ENCODE measurements around the gene SLC50A1.

Gene SLC50A1

DNA sequence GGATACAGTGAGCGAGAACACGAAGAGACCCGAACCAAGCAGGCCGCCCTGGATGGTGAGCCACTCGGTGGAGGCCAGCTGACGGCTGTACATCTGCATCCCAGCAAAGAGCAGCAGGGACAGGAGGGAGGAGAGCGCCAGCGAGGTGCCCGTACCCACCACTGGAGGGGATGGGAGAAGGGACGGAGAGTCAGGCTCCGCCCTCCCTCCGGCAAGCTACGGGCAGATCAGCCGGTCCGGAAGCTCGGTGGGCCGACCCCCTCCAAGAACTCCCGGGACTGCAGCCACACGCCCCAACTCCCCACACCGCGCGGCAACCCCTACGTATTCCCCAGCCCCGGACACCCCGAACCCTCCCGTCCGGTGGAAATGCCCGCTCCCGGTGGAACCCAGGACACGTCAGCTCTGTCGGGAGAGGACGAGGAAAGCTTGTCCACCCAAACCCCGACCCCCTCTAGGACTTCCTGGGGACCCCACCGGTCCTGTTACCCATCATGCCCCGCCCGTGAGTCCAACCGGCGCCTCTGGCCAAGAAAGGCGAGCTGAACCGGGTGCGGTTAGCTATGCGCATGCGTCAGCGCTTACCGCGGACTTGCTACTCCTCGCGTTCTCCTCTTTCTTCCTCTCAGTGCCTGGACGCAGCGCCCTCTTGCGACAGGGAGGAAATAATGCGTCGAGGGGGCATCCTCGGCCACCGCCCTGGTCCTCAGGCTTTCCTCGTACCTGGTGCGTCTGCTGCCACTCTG is 37.3 kb downstream of the SLC50A1 start, which contains the start of gene KRTCAP2:
TSS of gene KRTCAP2 (minus strand) at position 573 of the 746 bp plus-strand sequence. CDS start at position 493, 80 bp downstream.
- peak; percentile 99 to 100 for DNase-seq

DNA sequence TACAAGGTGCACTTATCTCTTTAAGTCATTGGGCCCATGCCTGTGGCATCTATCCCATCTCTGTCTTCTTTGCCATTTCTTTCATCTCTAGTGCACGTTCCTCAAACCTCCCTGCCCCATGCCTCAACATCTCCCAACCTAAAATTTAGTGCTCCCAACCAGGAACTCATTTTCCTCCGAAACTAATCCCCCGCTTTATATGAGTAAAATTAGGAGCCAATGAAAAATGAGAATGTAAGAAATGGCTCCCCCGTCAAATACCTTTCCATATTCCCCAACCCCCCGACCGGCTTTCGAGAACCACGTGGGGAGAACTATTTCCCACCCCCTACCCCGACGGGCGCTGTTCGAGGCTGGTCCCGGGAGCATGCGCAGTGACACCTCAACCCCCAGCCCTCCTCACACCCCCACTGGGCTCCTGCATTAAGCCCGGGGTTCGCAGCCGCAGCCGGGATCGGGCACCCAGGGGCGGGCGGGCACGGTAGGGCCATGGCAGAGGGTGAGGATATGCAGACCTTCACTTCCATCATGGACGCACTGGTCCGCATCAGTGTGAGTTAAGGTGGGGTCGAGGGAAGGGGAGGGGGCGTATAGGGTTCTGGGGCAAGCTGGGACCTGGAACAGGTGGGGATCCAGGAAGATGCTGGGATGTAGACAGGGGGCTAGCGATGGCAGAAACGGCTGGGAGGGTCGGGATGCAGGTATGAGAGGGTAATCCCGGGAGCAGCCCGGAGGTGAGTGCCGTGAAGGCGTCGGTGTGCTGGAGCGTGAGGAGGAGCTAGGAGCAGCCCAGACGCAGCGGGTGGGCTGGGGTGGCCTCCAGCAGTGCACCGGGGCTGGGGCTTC is 38.0 kb downstream of the SLC50A1 start, which contains the start of gene TRIM46:
TSS of gene TRIM46 (plus strand) at position 372 of the 846 bp plus-strand sequence. CDS start at position 490, 118 bp downstream.
- peak; percentile 84 to 93 for DNase-seq

DNA sequence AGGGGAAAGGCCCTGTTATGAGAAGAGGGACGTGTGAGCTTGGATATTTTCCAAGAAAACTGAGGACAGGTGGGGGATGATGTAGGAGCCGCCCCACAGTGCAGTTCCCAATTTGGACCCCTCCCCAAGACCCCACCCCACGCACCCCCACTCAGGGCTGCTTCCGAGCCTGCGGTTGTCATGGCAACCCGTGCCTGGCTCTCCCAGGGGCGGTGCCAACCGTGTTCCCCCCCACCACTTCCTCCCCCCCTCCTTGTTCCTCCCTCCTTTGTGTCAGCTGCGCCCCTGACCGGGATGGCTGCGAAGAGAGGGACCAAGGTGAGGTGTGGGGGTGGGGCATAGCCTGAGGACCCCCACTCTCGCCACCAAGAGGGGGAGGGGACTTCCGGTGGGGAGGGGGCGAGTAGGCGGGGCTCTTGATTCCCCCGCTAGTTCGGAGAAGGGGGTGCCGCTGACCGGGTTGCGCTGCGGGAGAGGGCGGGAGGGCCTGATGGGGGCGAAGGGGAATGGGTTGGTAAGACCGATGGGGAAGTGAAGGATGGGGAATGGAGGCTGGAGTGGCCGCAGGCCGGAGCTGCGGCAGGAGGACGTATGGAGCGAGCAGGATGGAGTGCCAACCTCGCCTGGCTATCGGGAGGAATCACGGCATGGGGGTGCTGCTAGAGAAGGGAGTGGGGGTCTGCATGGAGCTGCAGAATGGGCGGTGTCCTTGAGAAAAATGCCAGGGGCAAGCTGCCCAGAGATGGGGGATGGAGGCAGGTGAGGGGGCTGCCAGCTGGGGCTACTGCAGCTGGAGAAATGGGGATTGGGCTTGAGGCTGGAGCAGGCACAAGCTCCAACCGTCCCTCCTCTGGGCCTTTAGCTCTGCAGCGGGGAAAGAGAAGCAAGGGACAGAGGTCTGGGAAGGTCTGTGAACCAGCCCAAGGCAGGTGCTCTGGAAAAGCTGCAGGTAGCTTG is 39.0 kb downstream of the SLC50A1 start:
- peak in 1 of 2 experiments; percentile 93 for DNase-seq

DNA sequence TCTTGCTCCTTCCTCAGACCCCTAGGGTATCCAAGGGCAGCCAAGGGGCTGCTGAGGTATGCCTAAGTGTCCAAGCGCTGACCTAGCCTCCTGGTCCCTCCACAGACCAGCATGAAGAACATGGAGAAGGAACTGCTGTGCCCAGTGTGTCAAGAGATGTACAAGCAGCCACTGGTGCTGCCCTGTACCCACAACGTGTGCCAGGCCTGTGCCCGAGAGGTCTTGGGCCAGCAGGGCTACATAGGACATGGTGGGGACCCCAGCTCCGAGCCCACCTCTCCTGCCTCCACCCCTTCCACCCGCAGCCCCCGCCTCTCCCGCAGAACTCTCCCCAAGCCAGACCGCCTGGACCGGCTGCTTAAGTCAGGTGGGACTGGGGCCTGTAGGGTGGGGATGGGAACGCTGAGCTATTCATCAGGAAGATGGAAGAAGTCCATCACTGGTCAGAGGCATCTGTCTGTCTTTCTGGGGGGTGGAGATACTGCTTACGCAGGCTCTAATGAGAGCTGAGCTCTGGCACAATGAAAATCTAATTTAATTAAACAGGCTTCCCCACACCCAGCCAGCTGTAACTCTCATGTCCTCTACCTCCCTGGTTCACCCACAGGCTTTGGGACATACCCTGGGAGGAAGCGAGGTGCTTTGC is 39.8 kb downstream of the SLC50A1 start:
- no peak for DNase-seq

DNA sequence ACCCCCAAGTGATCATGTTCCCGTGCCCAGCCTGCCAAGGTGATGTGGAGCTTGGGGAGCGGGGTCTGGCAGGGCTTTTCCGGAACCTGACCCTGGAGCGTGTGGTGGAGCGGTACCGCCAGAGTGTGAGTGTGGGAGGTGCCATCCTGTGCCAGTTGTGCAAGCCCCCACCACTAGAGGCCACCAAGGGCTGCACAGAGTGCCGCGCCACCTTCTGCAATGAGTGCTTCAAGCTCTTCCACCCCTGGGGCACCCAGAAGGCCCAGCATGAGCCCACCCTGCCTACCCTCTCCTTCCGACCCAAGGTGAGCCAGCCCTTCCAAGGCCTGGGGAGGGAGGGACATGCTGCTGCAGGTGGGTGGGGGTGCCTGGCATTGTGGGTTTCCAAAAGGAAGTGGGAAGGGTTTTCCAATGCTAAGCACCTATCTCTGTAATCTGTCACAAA is 40.3 kb downstream of the SLC50A1 start:
- DNase-seq: peak; percentile 69 to 77

DNA sequence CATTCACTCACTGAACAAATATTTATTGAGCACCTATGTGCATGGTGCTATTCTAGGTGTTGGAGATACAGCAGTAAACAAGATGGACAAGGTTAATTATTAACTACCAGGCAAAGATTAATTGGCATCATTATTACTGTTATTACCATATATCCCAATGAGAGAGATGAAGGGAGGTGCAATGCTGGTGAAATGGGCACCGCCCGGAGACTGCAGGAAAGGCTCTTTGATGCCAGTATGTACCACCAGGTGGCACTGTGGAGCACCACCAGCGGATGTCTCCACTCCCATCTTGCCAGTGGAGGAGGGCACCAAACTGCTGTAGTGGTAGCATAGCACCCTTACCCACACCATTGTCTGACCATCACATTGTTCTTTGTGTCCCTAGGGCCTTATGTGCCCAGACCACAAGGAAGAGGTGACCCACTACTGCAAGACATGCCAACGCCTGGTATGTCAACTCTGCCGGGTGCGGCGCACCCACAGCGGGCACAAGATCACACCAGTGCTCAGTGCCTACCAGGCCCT is 41.0 kb downstream of the SLC50A1 start:
- peak; percentile 88 to 95 for DNase-seq

DNA sequence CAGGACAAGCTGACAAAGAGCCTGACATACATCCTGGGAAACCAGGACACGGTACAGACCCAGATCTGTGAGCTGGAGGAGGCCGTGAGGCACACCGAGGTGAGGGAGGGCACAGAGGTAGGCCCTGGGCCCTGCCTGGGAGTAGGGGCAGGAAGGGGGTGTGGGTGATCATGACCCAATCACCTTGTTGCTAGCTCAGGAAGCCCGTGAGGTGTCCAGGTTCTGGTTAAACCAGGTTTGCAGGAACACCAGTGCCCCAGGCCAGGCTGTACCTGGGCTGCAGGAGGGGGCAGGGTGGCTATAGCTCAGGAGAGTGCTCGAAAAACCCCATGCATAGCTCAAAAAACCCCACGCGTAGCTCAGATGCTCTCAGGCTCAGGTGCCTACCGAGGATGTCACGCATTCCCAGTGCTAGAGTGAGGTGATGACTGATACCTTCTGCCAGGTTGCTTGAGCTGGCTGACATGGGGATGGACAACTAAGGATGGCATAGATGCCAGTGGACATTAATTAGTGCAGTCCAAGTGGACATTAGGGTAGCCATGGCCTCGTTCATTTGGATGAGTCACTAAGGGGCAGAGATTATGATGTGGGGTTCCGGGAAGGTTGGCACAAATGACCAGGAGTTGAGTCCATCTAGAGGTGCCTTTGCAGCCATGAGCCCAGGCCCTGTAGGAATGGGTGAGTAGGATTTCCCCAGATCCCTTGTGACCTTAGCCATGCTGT is 41.7 kb downstream of the SLC50A1 start:
- no peak for DNase-seq

DNA sequence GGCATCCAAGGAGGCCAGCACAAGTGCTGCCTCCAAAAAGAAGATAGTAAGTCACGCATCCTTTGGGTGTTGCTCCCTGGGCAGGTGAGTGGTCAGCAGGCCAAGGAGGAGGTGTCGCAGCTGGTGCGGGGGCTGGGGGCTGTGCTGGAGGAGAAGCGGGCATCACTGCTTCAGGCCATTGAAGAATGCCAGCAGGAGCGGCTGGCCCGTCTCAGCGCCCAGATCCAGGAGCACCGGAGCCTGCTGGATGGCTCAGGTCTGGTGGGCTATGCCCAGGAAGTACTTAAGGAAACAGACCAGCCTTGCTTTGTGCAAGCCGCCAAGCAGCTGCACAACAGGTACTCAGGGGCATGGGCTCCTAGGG is 42.2 kb downstream of the SLC50A1 start:
- no peak for DNase-seq

DNA sequence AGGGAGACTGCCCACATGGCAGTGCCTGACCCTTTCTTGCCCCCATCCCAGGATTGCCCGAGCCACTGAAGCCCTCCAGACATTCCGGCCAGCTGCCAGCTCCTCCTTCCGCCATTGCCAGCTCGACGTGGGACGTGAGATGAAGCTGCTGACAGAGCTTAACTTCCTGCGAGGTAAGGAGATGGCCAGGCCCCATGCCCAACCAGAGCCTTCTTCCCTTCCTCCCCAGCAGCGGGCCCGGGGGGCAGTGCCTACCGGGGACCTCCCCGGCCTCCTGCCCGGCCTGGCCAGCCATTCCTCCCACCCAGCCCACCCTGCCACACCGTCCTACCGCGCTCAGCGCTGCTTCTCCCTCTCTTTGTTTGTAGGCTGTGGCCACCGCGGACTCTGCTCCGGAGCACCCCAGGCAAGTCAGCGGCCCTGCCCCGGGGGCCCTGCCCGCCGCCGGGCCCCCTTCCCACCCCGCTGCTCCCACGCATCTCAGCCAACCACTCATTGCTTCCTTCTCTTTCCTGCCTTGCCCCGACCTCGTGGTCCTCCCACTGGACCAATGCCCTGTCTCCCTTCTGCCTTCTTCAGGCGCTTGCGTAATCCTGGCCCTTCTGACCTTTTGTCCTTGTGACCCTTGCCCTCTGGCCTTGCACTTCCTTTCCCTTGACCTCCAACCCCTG is 42.9 kb downstream of the SLC50A1 start:
- no peak for DNase-seq

DNA sequence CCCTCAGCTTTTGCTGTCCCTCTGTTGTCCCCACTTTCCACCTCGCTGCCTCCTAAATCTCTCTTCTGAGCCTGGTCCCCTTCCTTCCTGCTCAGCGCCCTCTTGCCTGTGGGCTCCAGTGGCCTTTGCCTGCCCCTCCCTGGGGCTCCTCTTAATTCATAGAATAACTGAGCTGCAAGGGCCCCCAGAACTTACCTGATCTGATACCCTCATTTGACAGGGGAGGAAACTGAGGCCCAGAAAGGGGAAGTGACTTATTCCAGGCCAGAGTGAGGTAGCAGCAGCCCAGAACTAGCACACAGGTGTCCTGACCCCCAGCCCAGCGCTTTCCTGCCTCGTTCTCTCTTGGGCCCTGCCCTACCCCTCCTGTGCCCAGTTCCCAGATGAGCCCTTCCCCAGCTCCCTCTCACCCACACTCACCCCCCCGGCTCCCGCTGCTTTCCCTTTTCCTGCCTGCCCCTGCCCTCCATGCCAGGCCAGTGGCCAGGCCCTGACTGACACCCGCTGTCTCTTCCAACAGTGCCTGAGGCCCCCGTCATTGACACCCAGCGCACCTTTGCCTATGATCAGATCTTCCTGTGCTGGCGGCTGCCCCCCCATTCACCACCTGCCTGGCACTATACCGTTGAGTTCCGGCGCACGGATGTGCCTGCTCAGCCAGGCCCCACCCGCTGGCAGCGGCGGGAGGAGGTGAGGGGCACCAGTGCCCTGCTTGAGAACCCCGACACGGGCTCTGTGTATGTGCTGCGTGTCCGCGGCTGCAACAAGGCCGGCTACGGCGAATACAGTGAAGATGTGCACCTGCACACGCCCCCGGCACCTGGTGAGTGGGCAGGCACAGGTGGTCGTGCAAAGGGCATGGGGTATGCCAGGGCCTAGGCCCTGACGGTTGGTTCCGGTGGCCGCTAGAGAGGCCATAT is 43.7 kb downstream of the SLC50A1 start:
- DNase-seq: no peak

DNA sequence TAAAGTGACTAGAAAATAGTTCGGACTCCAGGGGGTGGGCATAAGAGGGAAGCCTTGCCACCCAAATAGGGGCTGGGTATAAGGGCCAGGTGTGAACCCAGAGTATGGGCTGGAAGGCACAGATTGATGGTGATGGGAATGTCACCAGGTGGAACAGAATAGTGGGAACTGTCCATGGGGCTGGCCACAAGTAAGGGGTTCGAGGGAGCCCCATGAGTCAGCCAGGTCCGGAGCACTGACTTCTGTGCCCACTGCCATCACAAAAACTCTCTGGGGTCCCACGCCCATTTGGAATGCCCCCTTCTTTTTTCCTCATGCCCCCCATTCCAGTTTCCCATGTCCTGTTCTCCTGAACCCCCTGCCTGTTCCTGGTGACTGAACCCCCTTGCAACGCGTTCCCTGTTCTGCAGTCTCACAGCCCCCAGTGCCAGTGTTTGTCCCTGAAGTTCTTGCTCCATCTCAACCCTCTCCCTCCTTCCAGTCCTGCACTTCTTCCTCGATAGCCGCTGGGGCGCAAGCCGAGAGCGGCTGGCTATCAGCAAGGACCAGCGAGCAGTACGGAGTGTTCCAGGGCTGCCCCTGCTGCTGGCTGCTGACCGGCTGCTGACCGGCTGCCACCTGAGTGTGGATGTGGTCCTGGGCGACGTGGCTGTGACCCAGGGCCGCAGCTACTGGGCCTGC is 45.9 kb downstream of the SLC50A1 start:
- DNase-seq: no peak

DNA sequence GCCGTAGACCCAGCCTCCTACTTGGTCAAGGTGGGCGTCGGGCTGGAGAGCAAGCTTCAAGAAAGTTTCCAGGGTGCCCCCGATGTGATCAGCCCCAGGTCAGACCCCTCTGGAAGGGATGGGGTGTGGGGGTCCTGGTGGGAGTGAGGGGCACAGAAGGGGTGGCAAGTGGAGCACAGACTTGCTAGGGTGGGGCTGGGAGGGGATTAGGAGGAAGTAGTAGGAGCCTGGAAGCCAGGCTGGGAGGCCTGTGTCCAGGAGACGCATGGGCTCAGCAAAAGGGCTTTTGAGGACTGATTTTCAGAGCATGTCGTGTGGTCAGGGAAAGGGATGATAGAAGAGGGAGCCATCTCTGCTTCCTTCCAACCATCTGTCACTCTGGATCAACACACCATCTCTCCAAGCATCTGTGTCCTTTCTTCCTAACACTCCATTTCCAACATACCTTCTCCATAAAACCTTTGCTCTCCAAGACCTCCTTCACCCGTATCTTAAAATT is 46.4 kb downstream of the SLC50A1 start:
- no peak for DNase-seq

DNA sequence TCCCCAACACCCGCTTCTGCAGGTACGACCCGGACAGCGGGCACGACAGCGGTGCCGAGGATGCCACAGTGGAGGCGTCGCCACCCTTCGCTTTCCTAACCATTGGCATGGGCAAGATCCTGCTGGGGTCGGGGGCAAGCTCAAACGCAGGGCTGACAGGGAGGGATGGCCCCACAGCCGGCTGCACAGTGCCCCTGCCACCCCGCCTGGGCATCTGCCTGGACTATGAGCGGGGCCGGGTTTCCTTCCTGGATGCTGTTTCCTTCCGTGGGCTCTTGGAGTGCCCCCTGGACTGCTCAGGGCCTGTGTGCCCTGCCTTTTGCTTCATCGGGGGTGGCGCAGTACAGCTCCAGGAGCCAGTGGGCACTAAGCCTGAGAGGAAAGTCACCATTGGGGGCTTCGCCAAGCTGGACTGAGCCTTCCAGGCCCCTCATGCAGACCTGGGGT is 48.1 kb downstream of the SLC50A1 start:
- no peak for DNase-seq

DNA sequence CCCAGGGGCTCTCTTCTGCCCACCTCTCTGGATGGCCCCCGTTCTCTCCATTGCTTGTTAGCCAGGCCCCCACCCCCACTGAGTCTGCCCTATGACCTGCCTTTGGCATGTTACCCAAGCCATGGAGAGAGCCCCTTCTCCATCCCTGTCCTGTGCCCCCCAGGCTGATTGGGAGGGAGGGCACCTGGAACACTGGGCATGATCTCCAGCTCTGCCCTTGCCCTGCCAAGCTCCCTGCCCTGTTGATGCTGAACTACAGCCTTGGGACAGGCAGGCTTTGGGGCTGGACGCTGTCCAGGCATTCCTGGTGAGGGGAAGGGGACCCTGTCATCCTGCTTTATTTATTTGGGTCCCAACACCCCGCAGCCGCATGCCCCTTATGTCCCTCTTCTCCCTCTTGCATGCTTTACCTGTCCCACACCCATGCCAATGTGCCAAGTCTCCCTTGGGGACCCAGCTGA is 48.7 kb downstream of the SLC50A1 start:
- no peak for DNase-seq

DNA sequence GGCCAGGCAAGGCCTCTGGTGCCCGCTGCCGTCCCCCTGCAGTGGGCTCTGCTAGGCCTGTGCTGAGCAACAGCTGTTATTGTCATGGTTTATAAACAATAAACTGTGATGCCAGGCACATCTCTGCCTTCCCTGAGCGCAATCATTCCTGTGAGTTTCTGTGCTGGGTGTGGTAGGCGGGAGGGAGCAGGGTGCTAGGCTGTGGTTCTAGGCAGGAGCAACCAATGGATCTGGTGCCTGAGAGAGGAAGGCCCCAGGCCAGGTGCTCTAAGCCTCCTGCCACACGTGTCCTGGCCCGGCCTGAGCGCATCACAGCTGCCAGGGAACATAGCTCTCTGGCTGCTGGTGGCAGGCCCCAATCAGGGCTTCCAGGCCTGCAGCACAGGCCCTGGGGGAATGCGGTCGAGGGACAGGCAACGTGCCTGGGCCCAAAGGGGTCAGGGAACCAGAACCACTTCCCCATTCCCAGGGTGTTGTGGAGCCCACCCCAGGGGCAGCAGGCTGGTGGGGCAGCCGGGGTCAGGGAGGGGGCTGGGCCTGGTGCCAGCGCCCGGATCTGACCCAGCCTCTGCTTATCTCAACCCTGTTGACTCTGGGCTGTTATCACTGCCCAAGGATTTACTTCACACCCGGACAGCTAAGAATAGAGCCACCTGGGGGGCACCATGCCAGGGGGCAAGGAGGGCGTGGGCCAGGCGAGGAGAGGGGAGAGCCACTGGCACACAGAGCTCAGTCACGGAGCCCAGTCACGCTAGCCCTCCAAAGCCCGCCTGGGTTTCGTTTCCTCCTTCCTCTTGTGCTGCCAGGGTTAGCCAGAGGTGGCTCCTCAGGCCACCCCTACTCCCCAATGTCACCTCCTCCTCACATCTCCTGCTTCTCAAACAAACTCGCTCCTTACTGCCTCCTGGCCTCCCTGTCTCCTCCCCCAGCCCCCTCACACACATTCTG is 49.5 kb downstream of the SLC50A1 start:
- peak in 1 of 2 experiments; percentile 50 for DNase-seq

DNA sequence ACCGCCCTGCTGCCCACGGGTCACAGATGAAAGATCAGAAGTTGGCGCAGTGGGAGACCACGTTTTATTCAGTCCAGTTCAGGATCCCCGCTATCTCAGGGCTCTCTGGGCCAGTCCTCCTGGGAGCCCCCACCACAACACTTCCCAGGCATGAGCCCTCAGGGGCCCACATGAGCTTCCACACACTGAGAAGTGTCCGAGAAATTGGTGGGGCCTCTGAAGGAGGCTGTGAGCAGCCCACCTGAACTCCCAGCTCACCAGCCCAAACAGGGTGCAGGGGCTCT is 50.1 kb downstream of the SLC50A1 start:
- DNase-seq: no peak

DNA sequence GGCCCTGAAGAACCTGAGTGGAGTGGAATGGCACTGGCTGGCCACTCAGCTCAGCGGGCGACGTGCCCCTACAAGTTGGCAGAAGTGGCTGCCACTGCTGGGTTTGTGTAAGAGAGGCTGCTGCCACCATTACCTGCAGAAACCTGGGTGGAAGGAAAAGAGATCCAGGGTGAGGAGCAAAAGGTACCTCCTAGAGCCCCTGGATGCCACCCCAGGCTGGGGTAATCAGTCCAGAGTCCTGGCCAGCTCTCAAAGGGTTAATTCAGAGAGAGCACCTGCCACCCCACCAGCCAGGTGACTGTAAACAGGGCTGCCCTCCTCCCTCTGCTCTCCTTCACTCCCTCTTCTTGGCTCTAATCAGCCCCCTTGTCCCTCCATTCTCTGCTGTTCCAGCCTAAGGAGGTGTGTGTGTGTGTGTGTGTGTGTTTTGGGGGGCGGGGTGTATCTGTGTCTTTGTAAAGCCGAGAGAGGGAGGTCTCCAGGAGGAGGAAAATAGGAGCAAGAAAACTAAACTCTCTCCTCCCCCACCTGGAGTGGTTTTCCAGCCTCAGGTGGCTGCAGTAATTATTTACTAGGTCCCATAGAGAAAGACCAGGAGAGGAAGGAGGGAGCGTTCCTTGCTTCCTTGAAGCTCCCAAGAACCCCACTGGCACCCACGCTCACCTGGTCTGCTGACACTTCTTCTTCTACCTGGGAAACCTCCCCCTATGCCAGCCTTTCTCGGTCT is 50.6 kb downstream of the SLC50A1 start:
- DNase-seq: peak; percentile 80 to 91
